Mononuclear cell (primary cell): ENCODE measurements around the gene PTPRN2. TPM values are rescaled to one million over a fixed set of nuclear protein-coding genes. Genes with fewer than 3 reads are reported as not detected.

Experiments
- H3K27me3 ChIP-seq: 2 replicates; pipeline ENCODE4 v1.6.0; 2011; ENCODE audit warnings: low read length, control low read depth; ENCODE audit not compliant: insufficient read depth
- H3K4me1 ChIP-seq: 2 replicates; pipeline ENCODE4 v1.5.1; 2011; ENCODE audit warnings: mild to moderate bottlenecking, low read length, control low read depth; ENCODE audit not compliant: insufficient read depth
- H3K4me3 ChIP-seq: 2 replicates; pipeline ENCODE4 v1.5.1; 2011; ENCODE audit warnings: mild to moderate bottlenecking, low read length, moderate library complexity
- H3K9me3 ChIP-seq: 2 replicates; pipeline ENCODE4 v1.5.1; 2011; ENCODE audit warnings: low read depth, mild to moderate bottlenecking, control low read depth, low read length
- total RNA-seq: library from RNA; depleted of rRNA; stranded (reverse); fragments of >200 nt; gene quantifications from one replicate; pipeline ENCODE4 v1.2.3, GENCODE V29; 2012

Gene PTPRN2
- total RNA-seq, 1 donor = 0.31 TPM

GRCh38 chr7:158114056-158114850 lies 473.4 kb downstream of the PTPRN2 start:
- Histone ChIP-seq H3K4me1 (no peaks in the 10 kb centered on the region), H3K27me3 (no peaks in the 10 kb centered on the region), H3K9me3 (peaks cover 23% of the 10 kb centered on the region), H3K4me3 (no peak overlapping the region)

DNA sequence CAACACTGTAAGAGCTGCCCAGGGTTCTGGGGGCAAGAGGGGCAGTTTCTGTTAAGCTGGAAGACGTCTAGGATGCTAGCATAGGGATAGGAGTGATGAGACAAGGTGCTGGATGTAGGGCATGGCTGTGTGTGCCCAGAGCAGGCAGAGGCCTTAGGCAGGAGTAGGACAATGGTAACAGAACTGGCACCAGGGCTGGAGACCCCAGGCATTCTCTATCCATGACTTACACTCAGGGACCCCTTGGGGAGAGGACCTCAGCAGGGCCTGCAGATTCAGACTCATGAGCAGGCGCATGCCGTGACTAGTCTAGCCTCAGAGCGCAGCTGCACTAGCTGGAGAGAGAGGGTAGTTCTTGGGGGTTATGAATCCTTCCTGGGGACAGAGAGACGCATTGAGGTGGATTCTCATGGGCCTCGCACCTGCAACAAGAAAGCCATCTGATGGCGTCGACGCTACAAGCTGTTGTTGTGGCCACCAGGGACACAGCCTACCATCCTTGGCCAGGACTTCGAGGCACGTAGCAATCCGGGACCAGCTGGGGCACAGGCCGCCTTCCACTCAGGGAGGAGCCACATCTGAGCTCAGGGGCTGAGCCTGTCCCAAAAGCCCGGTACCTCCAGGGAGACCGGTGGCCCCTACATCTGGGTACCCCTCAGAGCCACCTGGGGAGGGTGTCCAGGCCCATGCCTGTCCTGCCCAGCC lies 474.1 kb downstream of the PTPRN2 start:
- Histone ChIP-seq H3K9me3 (peaks cover 28% of the 10 kb centered on the region), H3K4me1 (no peaks in the 10 kb centered on the region), H3K4me3 (no peak overlapping the region), H3K27me3 (no peaks in the 10 kb centered on the region)

GRCh38 chr7:158112571-158113320 lies 474.9 kb downstream of the PTPRN2 start:
- Histone ChIP-seq H3K4me1 (no peaks in the 10 kb centered on the region), H3K9me3 (peaks cover 21% of the 10 kb centered on the region), H3K4me3 (no peak overlapping the region), H3K27me3 (no peaks in the 10 kb centered on the region)

GRCh38 chr7:158111906-158112570 lies 475.6 kb downstream of the PTPRN2 start:
- H3K9me3 ChIP-seq = peaks cover 14% of the 10 kb centered on the region
- no peak overlapping the region for H3K4me3 ChIP-seq
- no peaks in the 10 kb centered on the region for H3K27me3 ChIP-seq
- H3K4me1 ChIP-seq = no peaks in the 10 kb centered on the region

DNA sequence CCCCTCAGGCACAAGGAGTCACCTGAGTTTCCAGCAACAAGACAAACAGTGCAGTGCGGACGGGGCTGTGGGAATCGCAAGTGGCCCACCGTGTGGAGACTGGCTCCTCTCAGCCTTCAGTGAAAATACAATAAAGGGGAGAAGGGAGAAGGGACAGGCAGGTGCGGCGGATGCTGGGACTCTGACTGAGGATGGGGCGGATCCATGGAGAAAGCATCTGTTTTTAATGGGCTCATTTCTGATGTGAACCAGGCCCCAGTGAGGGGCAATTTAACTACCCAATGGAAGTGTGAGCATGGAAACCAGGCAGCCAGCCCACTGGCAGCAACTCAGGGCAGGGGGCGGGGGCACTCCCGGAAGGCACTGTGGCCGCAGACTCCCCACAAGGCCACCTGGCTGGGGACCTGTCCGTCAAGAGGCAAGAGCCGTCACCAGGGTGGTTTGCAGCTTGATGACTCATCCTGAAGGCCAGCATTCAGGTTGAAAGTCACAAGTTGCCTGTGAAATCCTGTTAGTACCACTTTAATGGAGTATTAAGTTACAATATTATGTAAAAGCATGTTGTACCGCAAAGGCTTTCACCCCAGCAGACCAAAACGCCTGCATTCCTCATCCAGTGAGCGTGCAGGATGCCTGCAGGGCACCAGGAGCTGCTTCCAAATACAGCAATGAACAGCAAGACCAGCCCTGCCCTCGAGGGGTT lies 476.4 kb downstream of the PTPRN2 start:
- H3K9me3 ChIP-seq = peaks cover 10% of the 10 kb centered on the region
- no peaks in the 10 kb centered on the region for H3K27me3 ChIP-seq
- H3K4me1 ChIP-seq = no peaks in the 10 kb centered on the region
- H3K4me3 ChIP-seq = no peak overlapping the region

GRCh38 chr7:158110661-158111048 lies 477.0 kb downstream of the PTPRN2 start:
- Histone ChIP-seq H3K27me3 (no peaks in the 10 kb centered on the region), H3K4me1 (no peaks in the 10 kb centered on the region), H3K9me3 (peaks cover 10% of the 10 kb centered on the region), H3K4me3 (no peak overlapping the region)

DNA sequence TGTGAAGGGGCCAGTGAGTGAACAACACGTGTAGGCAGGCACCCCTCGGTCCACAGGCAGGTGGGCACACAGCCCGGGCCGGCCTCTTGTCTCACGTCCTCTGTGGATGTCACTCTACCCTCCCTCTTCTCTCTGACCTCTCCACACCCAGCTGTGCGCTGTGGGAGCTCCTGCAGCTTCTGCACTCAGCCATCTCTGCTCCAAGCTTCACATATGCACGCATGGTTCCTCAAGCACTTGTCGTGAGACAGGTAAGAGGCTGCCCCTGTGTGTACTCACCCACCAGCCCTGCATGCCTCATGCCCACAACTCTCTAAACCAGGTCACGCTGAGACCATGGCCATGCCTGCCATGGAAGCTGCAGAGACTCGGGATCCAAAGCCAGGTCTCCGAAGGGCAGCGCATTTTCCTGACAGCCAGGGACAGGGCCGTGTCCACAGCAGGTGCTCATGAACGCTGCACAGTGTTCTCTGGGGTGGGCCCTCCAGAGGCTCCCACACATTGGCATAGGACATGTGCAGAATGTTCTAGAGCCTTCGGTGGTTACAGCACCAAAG lies 477.5 kb downstream of the PTPRN2 start:
- Histone ChIP-seq H3K9me3 (peaks cover 10% of the 10 kb centered on the region), H3K27me3 (no peaks in the 10 kb centered on the region), H3K4me1 (no peaks in the 10 kb centered on the region), H3K4me3 (no peak overlapping the region)

DNA sequence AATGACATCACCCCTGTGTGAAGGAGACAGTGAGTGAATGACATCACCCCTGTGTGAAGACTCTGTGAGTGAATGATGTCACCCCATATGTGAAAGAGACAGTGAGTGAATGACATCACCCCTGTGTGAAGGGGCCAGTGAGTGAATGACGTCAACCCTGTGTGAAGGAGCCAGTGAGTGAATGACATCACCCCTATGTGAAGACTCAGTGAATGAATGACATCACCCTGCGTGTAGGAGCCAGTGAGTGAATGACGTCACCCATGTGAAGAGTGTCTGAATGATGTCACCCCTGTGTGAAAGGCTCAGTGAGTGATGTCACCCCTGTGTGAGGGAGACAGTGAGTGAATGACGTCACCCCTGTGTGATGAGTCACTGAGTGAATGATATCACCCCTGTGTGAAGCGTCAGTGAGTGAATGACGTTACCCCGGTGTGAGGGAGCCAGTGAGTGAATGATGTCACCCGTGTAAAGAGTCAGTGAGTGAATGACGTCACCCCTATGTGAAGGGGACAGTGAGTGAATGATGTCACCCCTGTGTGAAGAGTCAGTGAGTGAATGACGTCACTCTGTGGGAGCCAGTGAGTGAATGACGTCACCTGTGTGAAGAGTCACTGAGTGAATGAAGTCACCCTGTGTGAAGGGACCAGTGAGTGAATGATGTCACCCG lies 478.1 kb downstream of the PTPRN2 start:
- Histone ChIP-seq H3K4me1 (no peaks in the 10 kb centered on the region), H3K4me3 (no peak overlapping the region), H3K27me3 (no peaks in the 10 kb centered on the region), H3K9me3 (peaks cover 10% of the 10 kb centered on the region)

DNA sequence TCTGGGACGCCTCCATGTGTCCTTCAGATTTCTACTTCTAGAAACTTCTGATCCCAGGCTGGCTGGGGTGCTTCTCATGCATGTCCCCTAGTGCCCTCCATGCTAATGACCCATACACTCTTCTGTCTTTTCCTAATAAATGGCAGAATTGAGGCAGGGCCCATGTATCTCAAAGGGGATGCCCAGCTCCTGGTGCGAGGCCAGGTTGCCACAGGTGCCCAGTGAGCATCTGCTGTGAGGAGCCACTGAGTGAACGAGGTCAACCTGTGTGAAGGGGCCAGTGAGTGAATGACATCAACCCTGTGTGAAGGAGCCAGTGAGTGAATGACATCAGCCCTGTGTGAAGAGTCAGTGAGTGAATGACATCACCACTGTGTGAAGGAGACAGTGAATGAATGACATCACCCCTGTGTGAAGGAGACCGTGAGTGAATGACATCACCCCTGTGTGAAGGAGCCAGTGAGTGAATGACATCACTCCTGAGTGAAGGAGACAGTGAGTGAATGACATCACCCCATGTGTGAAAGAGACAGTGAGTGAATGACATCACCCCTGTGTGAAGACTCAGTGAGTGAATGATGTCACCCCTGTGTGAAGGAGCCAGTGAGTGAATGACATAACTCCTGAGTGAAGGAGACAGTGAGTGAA lies 478.9 kb downstream of the PTPRN2 start:
- Histone ChIP-seq H3K9me3 (peaks cover 10% of the 10 kb centered on the region), H3K4me1 (no peaks in the 10 kb centered on the region), H3K27me3 (no peaks in the 10 kb centered on the region), H3K4me3 (no peak overlapping the region)

DNA sequence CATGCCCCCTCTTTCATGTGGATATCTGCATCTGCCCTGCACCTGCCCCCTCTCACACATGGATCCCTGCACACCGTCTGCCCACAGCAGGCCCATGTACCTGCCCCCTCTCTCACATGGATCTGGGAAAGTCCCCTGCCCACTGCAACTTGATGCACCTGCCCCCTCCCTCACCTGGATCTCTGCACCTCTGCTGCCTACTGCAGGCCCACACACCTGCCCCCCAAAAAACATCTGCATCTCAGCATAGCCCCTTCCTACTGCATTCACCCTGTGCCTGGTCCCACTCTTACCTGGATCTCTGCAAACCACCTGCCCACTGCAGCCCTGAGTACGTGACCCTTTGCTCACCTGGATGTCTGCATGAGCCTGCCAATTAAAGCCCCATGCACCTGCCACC lies 479.8 kb downstream of the PTPRN2 start:
- peaks cover 10% of the 10 kb centered on the region for H3K9me3 ChIP-seq
- no peak overlapping the region for H3K4me3 ChIP-seq
- no peaks in the 10 kb centered on the region for H3K4me1 ChIP-seq
- no peaks in the 10 kb centered on the region for H3K27me3 ChIP-seq

DNA sequence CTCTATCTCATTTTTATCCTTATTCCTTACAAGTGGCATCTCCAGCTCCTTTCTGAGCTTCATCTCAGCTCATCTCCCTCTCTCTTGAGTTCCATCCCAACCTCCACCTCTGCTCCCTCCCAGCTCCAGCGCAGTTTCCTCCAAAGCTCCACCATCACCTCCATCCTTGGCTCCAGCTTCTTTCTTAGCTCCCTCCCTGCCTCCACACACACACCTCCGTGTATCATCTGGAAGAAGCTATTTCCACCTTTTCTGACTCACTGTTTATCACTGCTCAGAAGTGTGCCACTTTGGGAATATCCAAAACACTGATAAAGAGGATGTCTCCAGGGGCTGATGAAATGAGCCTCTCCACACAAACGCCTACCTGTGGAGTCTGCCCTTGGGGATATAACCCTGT lies 481.4 kb downstream of the PTPRN2 start:
- Histone ChIP-seq H3K9me3 (peaks cover 10% of the 10 kb centered on the region), H3K4me3 (no peak overlapping the region), H3K27me3 (no peaks in the 10 kb centered on the region), H3K4me1 (no peaks in the 10 kb centered on the region)

DNA sequence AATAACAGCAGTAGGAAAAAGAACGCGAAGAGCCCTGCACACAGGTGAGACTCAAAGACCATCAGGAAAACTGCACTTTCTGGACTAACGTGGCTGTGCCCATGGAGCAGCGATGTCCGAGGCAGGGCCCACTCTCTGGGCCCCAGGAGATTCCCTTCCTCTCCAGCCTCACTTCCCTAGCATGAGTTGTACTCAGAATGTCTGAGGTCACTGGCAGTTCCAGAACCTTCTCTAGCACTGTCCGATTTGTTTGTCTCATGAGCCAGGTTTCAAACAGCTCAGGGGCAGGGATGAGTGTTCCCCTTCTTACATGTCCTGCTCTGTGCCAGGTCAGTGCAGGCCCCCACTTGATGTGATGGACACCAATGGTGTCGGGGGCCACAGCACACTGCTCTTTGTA lies 484.2 kb downstream of the PTPRN2 start:
- no peak overlapping the region for H3K4me3 ChIP-seq
- H3K9me3 ChIP-seq = no peaks in the 10 kb centered on the region
- H3K4me1 ChIP-seq = no peaks in the 10 kb centered on the region
- no peaks in the 10 kb centered on the region for H3K27me3 ChIP-seq

GRCh38 chr7:158102897-158103296 lies 484.7 kb downstream of the PTPRN2 start:
- Histone ChIP-seq H3K27me3 (no peaks in the 10 kb centered on the region), H3K4me3 (no peak overlapping the region), H3K9me3 (no peaks in the 10 kb centered on the region), H3K4me1 (no peaks in the 10 kb centered on the region)
